NCI-H2081 (cell line): Measurements from ENCODE around the gene DTNBP1.

Experiments
- DNase-seq, 2 experiments: peaks; one replicate each; lab custom pipeline; 2025; lab: John Stamatoyannopoulos, UW

Gene DTNBP1

GRCh38 chr6:15481390-15482291, 181.2 kb downstream of the DTNBP1 start:
- DNase-seq, result no peak

GRCh38 chr6:15480525-15480924, 182.3 kb downstream of the DTNBP1 start:
- DNase-seq, result no peak

- DNase-seq, result peak in 1 of 2 experiments; percentile 30
These were observed 183.1 kb downstream of the DTNBP1 start for GRCh38 chr6:15479761-15480160.

- DNase-seq, result no peak
These were observed 185.1 kb downstream of the DTNBP1 start for GRCh38 chr6:15477746-15478145.

GRCh38 chr6:15476631-15477380, 186.0 kb downstream of the DTNBP1 start:
- DNase-seq, result no peak

- no peak for DNase-seq
These were observed 187.0 kb downstream of the DTNBP1 start for GRCh38 chr6:15475872-15476271.

GRCh38 chr6:15475261-15475660, 187.6 kb downstream of the DTNBP1 start:
- no peak for DNase-seq

GRCh38 chr6:15474196-15474595, 188.6 kb downstream of the DTNBP1 start:
- DNase-seq, result no peak

GRCh38 chr6:15473741-15474161, 189.1 kb downstream of the DTNBP1 start:
- no peak for DNase-seq

- no peak for DNase-seq
These were observed 189.7 kb downstream of the DTNBP1 start for GRCh38 chr6:15473174-15473573.
